ENCODE data around the gene ATG4A. TPM values are rescaled to one million over a fixed set of nuclear protein-coding genes. Genes with fewer than 3 reads are reported as not detected.

Gene ATG4A
- total and polyA plus RNA-seq, 9 of the 15 experiments (the other 6 are each of a cell fraction or from before 2014, with no cell fraction given), result 7.3 to 24.5 (median 16.6) TPM

DNA sequence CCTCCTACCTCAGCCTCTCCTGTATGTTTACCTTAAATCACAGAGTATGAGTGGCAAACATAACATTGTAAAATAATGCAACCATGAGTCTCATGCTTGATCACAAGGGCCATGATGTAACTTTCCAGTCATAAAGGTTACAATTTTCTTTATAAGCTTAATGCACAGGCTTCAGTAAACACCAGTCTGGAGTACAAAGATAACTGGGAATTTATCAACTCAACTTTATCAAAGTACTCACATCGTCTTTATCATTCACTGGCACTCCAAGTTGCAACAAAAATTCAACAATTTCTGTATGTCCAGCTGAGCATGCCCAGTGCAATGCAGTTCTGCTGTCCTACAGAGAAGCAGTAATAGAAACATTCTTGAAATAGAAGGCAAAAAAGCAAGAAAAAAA is 3.1 kb upstream of the ATG4A start (continued):
- TF ChIP-seq PRPF4 (IDR thresholded peaks at IDR 0.05; ENCODE audit: insufficient read depth, low read depth, low read length, poor library complexity, severe bottlenecking) (no peak), CBFB (CRISPR knock-in tag; IDR thresholded peaks at IDR 0.05) (no peak), RAD51 (IDR thresholded peaks at IDR 0.05; ENCODE audit: borderline replicate concordance, low read depth) (no peak), ZNF583 (CRISPR knock-in tag; IDR thresholded peaks at IDR 0.05) (no peak), CXXC5 (CRISPR knock-in tag; IDR thresholded peaks at IDR 0.05) (0 out of 2 replicates have a peak, but pooled peaks have one; percentile 7), CREBBP (IDR thresholded peaks at IDR 0.05; ENCODE audit: low read depth, low read length) (no peak), TARDBP (IDR thresholded peaks at IDR 0.05) (no peak), LCOR (CRISPR knock-in tag; IDR thresholded peaks at IDR 0.05) (no peak), KLF13 (tag; IDR thresholded peaks at IDR 0.05; ENCODE audit: borderline replicate concordance, low read depth) (no peak), ZNF217 (CRISPR knock-in tag; IDR thresholded peaks at IDR 0.05) (no peak), ERF (CRISPR knock-in tag; IDR thresholded peaks at IDR 0.05) (no peak), XRCC4 (IDR thresholded peaks at IDR 0.05; ENCODE audit: extremely low read depth, insufficient read depth, insufficient read length) (no peak), RBM25 (IDR thresholded peaks at IDR 0.05; ENCODE audit: low read depth, low read length, severe bottlenecking) (no peak)
- TF ChIP-seq, protein P1, sequence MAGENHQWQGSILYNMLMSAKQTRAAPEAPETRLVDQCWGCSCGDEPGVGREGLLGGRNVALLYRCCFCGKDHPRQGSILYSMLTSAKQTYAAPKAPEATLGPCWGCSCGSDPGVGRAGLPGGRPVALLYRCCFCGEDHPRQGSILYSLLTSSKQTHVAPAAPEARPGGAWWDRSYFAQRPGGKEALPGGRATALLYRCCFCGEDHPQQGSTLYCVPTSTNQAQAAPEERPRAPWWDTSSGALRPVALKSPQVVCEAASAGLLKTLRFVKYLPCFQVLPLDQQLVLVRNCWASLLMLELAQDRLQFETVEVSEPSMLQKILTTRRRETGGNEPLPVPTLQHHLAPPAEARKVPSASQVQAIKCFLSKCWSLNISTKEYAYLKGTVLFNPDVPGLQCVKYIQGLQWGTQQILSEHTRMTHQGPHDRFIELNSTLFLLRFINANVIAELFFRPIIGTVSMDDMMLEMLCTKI (IDR thresholded peaks at IDR 0.05; ENCODE audit: partially characterized antibody), result no peak
- TF ChIP-seq, protein P2, sequence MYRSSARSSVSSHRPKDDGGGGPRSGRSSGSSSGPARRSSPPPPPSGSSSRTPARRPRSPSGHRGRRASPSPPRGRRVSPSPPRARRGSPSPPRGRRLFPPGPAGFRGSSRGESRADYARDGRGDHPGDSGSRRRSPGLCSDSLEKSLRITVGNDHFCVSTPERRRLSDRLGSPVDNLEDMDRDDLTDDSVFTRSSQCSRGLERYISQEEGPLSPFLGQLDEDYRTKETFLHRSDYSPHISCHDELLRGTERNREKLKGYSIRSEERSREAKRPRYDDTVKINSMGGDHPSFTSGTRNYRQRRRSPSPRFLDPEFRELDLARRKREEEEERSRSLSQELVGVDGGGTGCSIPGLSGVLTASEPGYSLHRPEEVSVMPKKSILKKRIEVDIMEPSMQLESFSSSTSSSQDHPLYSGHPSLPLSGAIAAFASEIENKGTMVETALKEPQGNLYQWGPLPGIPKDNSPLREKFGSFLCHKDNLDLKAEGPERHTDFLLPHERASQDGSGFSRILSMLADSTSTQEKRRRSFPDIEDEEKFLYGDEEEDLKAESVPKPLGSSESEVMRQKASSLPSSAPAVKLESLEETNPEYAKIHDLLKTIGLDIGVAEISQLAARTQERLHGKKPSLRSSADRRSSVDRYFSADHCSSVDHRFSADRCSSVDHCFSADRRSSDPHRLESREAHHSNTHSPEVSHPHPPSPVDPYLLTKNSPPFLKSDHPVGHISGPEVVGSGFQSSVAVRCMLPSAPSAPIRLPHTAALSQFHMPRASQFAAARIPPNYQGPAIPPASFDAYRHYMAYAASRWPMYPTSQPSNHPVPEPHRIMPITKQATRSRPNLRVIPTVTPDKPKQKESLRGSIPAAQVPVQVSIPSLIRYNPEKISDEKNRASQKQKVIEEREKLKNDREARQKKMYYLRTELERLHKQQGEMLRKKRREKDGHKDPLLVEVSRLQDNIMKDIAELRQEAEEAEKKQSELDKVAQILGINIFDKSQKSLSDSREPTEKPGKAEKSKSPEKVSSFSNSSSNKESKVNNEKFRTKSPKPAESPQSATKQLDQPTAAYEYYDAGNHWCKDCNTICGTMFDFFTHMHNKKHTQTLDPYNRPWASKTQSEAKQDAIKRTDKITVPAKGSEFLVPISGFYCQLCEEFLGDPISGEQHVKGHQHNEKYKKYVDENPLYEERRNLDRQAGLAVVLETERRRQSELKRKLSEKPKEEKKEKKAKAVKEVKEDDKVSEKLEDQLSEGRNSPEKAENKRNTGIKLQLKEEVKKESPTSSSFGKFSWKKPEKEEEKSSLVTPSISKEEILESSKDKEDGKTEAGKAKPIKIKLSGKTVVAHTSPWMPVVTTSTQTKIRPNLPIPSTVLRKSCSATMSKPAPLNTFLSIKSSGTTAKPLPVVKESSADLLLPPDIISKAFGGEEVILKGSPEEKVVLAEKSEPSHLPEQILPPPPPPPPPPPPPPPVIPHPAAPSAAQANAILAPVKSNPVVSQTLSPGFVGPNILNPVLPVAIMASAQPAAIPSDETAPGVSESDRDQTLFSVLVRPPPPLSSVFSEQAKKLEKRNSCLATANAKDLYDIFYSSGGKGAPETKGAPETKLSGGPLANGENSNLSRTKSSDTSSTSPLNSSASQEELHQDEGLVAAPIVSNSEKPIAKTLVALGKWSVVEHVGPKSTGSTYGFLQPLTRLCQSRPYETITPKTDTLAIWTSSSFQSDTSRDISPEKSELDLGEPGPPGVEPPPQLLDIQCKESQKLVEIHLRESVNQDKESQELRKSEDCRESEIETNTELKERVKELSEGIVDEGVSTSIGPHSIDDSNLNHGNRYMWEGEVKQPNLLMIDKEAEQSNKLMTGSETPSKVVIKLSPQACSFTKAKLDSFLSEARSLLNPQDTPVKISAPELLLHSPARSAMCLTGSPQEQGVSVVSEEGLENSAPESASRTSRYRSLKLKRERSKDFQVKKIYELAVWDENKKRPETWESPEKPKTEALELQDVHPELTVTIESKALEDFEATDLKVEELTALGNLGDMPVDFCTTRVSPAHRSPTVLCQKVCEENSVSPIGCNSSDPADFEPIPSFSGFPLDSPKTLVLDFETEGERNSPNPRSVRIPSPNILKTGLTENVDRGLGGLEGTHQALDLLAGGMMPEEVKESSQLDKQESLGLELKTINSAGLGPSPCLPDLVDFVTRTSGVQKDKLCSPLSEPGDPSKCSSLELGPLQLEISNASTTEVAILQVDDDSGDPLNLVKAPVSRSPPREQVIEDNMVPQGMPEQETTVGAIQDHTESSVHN (IDR thresholded peaks at IDR 0.05; ENCODE audit: borderline replicate concordance in 1 of 2, low read depth in 1 of 2), result no peak
- TF ChIP-seq, protein P3, sequence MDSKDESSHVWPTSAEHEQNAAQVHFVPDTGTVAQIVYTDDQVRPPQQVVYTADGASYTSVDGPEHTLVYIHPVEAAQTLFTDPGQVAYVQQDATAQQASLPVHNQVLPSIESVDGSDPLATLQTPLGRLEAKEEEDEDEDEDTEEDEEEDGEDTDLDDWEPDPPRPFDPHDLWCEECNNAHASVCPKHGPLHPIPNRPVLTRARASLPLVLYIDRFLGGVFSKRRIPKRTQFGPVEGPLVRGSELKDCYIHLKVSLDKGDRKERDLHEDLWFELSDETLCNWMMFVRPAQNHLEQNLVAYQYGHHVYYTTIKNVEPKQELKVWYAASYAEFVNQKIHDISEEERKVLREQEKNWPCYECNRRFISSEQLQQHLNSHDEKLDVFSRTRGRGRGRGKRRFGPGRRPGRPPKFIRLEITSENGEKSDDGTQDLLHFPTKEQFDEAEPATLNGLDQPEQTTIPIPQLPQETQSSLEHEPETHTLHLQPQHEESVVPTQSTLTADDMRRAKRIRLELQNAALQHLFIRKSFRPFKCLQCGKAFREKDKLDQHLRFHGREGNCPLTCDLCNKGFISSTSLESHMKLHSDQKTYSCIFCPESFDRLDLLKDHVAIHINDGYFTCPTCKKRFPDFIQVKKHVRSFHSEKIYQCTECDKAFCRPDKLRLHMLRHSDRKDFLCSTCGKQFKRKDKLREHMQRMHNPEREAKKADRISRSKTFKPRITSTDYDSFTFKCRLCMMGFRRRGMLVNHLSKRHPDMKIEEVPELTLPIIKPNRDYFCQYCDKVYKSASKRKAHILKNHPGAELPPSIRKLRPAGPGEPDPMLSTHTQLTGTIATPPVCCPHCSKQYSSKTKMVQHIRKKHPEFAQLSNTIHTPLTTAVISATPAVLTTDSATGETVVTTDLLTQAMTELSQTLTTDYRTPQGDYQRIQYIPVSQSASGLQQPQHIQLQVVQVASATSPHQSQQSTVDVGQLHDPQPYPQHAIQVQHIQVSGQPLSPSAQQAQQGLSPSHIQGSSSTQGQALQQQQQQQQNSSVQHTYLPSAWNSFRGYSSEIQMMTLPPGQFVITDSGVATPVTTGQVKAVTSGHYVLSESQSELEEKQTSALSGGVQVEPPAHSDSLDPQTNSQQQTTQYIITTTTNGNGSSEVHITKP (IDR thresholded peaks at IDR 0.05; ENCODE audit: partially characterized antibody), result no peak

Measured in K562 (cell line).